Astrocyte (in vitro differentiated cells and primary cell): ENCODE results near the gene TSPEAR.
A peak's percentile ranks its signal among the peaks of the same experiment; 100 is the strongest.

ENCODE experiments used
- EZH2 ChIP-seq: IDR thresholded peaks from 2 replicates; pipeline ENCODE4 v1.6.1; 2012; ENCODE audit warnings: mild to moderate bottlenecking, low read length, inconsistent platforms; ENCODE audit not compliant: insufficient read depth
- TF ChIP-seq, protein P1 (sequence below): IDR thresholded peaks from 2 replicates; pipeline ENCODE4 v1.5.1; 2011; ENCODE audit warnings: low read depth, mild to moderate bottlenecking, inconsistent platforms, low read length, moderate library complexity; ENCODE audit not compliant: insufficient read depth

- TF ChIP-seq, protein P1, sequence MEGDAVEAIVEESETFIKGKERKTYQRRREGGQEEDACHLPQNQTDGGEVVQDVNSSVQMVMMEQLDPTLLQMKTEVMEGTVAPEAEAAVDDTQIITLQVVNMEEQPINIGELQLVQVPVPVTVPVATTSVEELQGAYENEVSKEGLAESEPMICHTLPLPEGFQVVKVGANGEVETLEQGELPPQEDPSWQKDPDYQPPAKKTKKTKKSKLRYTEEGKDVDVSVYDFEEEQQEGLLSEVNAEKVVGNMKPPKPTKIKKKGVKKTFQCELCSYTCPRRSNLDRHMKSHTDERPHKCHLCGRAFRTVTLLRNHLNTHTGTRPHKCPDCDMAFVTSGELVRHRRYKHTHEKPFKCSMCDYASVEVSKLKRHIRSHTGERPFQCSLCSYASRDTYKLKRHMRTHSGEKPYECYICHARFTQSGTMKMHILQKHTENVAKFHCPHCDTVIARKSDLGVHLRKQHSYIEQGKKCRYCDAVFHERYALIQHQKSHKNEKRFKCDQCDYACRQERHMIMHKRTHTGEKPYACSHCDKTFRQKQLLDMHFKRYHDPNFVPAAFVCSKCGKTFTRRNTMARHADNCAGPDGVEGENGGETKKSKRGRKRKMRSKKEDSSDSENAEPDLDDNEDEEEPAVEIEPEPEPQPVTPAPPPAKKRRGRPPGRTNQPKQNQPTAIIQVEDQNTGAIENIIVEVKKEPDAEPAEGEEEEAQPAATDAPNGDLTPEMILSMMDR: no peak
- TF ChIP-seq EZH2: peak; percentile 77
Measured at GRCh38 chr21:44706026-44706705, 5.2 kb downstream of the TSPEAR start.
